ENCODE measurements around the gene CTNNA3. TPM values are rescaled to one million over a fixed set of nuclear protein-coding genes. Genes with fewer than 3 reads are reported as not detected.

The CTNNA3 gene
- total and polyA plus RNA-seq, 7 donors: 0.85 to 66.2 (median 28.1) TPM

DNA sequence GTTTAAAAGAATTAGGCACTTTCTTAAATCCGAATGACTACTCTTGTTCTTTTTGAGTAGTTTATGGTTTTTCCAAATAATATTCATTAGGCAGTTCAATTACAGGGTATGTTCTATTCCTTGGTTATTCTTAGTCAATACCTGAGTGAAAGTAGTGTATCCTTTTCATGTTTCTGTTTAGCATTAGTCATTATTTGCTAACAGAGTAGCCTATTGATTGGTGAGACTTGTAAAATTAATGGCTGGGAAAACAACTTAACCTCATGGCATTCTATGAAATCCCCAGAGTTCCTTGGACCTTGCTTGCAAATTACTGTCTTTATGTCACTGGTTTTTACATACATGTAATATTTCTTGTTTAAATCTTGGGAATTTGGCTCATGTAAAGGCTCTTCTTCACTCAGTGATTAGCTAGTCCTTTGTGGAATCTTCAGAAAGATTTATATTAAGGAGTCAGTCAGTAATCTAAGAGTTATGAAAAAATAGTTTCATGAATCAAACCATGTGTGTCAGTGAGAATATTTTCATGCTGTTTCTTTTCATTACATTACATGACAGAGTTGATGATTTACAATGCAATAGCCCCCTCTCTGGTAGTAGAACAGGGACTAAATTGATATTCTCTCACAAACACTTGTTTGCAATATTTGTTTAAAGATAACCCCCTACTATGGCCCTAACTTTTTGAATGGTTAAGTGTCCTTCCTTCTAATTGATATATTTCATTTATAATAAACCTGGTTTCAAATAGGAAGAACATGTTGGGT, 851.6 kb downstream of the CTNNA3 start:
- Histone ChIP-seq H3K4me1 (no peaks in the 10 kb centered on the region), H3K27ac (no peak overlapping the region), H3K36me3 (ENCODE audit: insufficient read depth in 1 of 2, low read depth in 1 of 2) (no peaks in the 10 kb centered on the region), H3K4me3 (no peak overlapping the region), H3K9me3 (no peaks in the 10 kb centered on the region), H3K27me3 (ENCODE audit: insufficient read depth in 3 of 3, low read length in 2 of 3) (no peaks in the 10 kb centered on the region)
- DNase-seq (no peak), ATAC-seq (no peak)
- intact Hi-C loops (cut with DNase I): no loop called here
- 88 to 100% (median 92%) methylated on average over 1 of the region's 1 CpG for WGBS, 3 donors
- TF ChIP-seq, protein P1, sequence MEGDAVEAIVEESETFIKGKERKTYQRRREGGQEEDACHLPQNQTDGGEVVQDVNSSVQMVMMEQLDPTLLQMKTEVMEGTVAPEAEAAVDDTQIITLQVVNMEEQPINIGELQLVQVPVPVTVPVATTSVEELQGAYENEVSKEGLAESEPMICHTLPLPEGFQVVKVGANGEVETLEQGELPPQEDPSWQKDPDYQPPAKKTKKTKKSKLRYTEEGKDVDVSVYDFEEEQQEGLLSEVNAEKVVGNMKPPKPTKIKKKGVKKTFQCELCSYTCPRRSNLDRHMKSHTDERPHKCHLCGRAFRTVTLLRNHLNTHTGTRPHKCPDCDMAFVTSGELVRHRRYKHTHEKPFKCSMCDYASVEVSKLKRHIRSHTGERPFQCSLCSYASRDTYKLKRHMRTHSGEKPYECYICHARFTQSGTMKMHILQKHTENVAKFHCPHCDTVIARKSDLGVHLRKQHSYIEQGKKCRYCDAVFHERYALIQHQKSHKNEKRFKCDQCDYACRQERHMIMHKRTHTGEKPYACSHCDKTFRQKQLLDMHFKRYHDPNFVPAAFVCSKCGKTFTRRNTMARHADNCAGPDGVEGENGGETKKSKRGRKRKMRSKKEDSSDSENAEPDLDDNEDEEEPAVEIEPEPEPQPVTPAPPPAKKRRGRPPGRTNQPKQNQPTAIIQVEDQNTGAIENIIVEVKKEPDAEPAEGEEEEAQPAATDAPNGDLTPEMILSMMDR (IDR thresholded peaks at IDR 0.05): no peak

DNA sequence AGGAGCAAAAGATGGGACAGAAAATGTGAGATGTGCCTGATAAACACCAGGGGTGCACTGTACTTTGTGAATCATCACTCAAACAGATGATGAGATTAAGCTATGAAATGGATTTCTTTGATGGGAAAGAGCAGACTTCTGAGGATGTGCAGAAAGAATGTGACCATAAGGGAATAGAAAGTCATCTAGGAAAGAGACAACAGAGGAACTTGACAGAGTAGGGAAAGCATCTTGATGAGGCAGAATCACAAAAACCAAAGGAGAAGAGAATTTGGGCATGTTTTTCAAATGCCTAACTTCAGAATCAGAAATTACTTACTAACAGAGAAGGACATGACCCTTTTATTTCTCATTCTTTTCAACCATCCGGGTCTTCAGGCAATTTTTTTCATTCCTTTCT, 852.6 kb downstream of the CTNNA3 start:
- Histone ChIP-seq H3K27me3 (ENCODE audit: insufficient read depth in 3 of 3, low read length in 2 of 3) (no peaks in the 10 kb centered on the region), H3K27ac (no peak overlapping the region), H3K36me3 (ENCODE audit: insufficient read depth in 1 of 2, low read depth in 1 of 2) (no peaks in the 10 kb centered on the region), H3K4me3 (no peak overlapping the region), H3K4me1 (no peaks in the 10 kb centered on the region), H3K9me3 (no peaks in the 10 kb centered on the region)
- intact Hi-C loops (cut with DNase I): no loop called here
- TF ChIP-seq, protein P1 (IDR thresholded peaks at IDR 0.05): no peak
- no peak for ATAC-seq
- 54 to 70% (median 66%) methylated on average over 1 of the region's 1 CpG for WGBS, 3 donors
- DNase-seq: no peak

DNA sequence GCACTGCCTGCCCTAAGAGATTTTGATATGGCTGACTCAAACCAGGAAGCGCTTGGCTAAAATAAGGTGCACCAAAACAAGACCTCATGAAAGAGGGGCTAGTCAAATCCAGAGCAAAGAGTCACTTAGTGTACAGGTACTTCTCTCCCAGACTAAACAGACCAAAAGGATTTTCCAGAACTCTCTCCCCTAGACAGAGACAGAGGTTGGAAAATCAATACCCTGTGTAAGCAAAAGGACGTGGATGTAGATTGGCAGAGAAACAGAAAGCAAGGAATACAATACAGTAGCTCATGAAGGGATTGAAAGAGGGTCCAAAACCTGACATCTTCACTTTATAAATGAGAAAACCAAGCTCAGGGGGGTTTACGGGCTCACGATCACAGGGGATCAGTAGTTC, 853.1 kb downstream of the CTNNA3 start:
- H3K4me1 ChIP-seq: no peaks in the 10 kb centered on the region
- DNase-seq (no peak), ATAC-seq (no peak)
- no peak overlapping the region for H3K4me3 ChIP-seq
- no peaks in the 10 kb centered on the region for H3K27me3 ChIP-seq (ENCODE audit: insufficient read depth in 3 of 3, low read length in 2 of 3)
- H3K9me3 ChIP-seq: no peaks in the 10 kb centered on the region
- TF ChIP-seq, protein P1 (IDR thresholded peaks at IDR 0.05): no peak
- intact Hi-C loops (cut with DNase I): no loop called here
- no peaks in the 10 kb centered on the region for H3K36me3 ChIP-seq (ENCODE audit: insufficient read depth in 1 of 2, low read depth in 1 of 2)
- WGBS, 3 donors: 90 to 94% (median 94%) methylated on average over 4 of the region's 4 CpGs
- no peak overlapping the region for H3K27ac ChIP-seq

DNA sequence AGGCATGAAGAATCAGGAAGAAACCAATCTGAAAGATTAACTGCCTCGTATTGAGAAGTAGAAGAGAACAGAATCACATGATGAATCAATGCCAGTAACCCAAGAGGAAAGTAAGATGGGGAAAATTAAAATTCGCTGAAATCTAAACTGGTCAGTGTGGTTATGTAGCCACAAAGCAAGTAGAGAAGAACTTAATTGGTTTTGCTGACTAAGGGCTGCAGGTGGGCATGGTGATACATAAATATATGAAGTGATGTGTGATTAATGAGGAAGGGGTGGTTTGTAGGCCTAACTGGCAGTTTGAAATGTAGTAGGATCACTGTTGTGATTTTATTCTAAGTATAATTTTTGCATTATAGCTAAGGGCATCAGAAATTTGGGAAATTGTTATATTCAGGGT, 853.6 kb downstream of the CTNNA3 start:
- Histone ChIP-seq H3K27ac (no peak overlapping the region), H3K27me3 (ENCODE audit: insufficient read depth in 3 of 3, low read length in 2 of 3) (no peaks in the 10 kb centered on the region), H3K36me3 (ENCODE audit: insufficient read depth in 1 of 2, low read depth in 1 of 2) (no peaks in the 10 kb centered on the region), H3K4me3 (no peak overlapping the region), H3K9me3 (no peaks in the 10 kb centered on the region), H3K4me1 (no peaks in the 10 kb centered on the region)
- DNase-seq (no peak), ATAC-seq (no peak)
- 77 to 84% (median 82%) methylated on average over 2 of the region's 2 CpGs for WGBS, 3 donors
- TF ChIP-seq, protein P1 (IDR thresholded peaks at IDR 0.05): no peak
- intact Hi-C loops (cut with DNase I): no loop called here

DNA sequence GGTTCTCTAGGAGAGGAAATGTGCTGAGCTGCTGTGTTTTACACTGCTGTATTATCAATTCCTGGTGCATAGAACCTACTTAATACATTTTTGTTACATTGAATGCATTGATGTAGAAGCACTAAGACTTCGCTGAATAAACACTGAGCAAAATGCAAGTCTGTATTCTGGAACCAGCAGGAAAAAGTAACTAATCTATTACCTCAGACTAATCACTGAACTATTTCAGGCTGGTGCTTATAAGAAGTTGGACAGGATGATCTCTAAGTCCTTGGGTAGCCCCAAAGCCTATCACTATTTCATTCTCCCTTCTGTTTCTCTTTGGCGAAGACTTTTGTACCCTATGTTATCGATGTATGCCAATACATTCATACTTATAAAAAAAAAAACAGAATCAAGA, 857.3 kb downstream of the CTNNA3 start:
- no peaks in the 10 kb centered on the region for H3K36me3 ChIP-seq (ENCODE audit: insufficient read depth in 1 of 2, low read depth in 1 of 2)
- intact Hi-C loops (cut with DNase I): loop anchor here in 1 of 2 donors (10.0 kb wide), 1 partner anchor 204 kb away; no protein-coding TSS in a partner anchor
- peaks cover 13% of the 10 kb centered on the region for H3K4me1 ChIP-seq
- no peaks in the 10 kb centered on the region for H3K27me3 ChIP-seq (ENCODE audit: insufficient read depth in 3 of 3, low read length in 2 of 3)
- TF ChIP-seq, protein P1 (IDR thresholded peaks at IDR 0.05): no peak
- no peak overlapping the region for H3K27ac ChIP-seq
- ATAC-seq (no peak), DNase-seq (no peak)
- H3K9me3 ChIP-seq: no peaks in the 10 kb centered on the region
- 89 to 96% (median 90%) methylated on average over 3 of the region's 3 CpGs for WGBS, 3 donors
- no peak overlapping the region for H3K4me3 ChIP-seq

Measured in psoas muscle (tissue), 8 donors.